ENCODE measurements around the gene HDAC9.

Gene HDAC9

GRCh38 chr7:18828994-18829857 is 333.7 kb downstream of the HDAC9 start:
- no peak overlapping the region for H2AFZ ChIP-seq (ENCODE audit: low read depth)
- no peak overlapping the region for H3K27ac ChIP-seq

DNA sequence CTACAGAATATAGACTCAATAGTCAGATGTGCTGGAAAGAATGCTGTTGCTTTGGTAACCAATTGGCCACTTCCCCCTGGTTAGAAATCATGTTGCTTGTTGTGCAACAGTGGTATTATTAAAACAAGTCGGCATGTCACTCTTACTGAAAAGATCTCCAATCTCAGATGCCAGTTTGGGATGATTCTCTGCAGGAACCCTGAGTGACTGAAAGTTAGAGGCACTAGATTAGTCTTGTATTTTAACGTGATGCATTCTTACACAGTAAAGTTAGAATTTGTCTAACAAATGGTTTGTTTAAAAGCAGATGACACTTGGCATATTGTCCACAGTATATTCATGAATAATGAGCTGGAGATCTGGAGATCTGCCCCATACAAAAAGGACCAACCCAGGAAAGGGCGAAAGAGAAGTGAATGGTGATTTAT is 334.3 kb downstream of the HDAC9 start:
- H3K27me3 ChIP-seq (ENCODE audit: insufficient read depth, low read depth), result no peaks in the 10 kb centered on the region
- H2AFZ ChIP-seq (ENCODE audit: low read depth), result no peak overlapping the region
- H3K4me1 ChIP-seq (ENCODE audit: low read depth, poor library complexity, severe bottlenecking), result no peaks in the 10 kb centered on the region
- TF ChIP-seq, protein P1, sequence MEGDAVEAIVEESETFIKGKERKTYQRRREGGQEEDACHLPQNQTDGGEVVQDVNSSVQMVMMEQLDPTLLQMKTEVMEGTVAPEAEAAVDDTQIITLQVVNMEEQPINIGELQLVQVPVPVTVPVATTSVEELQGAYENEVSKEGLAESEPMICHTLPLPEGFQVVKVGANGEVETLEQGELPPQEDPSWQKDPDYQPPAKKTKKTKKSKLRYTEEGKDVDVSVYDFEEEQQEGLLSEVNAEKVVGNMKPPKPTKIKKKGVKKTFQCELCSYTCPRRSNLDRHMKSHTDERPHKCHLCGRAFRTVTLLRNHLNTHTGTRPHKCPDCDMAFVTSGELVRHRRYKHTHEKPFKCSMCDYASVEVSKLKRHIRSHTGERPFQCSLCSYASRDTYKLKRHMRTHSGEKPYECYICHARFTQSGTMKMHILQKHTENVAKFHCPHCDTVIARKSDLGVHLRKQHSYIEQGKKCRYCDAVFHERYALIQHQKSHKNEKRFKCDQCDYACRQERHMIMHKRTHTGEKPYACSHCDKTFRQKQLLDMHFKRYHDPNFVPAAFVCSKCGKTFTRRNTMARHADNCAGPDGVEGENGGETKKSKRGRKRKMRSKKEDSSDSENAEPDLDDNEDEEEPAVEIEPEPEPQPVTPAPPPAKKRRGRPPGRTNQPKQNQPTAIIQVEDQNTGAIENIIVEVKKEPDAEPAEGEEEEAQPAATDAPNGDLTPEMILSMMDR (conservative IDR thresholded peaks at IDR 0.05; ENCODE audit: low read depth, low read length), result no peak
- H3K36me3 ChIP-seq (ENCODE audit: insufficient read depth), result no peaks in the 10 kb centered on the region
- H4K20me1 ChIP-seq (ENCODE audit: insufficient read depth), result no peaks in the 10 kb centered on the region
- H3K9ac ChIP-seq, result no peak overlapping the region
- H3K79me2 ChIP-seq (ENCODE audit: insufficient read depth, low read depth), result no peaks in the 10 kb centered on the region
- H3K4me2 ChIP-seq, result no peak overlapping the region
- no peak overlapping the region for H3K4me3 ChIP-seq (IDR thresholded peaks at IDR 0.05; ENCODE audit: insufficient read depth, low read depth, low read length)
- H3K27ac ChIP-seq, result no peak overlapping the region

More at GRCh38 chr7:18828994-18829857, 333.7 kb downstream of the HDAC9 start:
- no peaks in the 10 kb centered on the region for H3K79me2 ChIP-seq (ENCODE audit: insufficient read depth, low read depth)
- no peaks in the 10 kb centered on the region for H3K27me3 ChIP-seq (ENCODE audit: insufficient read depth, low read depth)
- H3K9ac ChIP-seq, result no peak overlapping the region
- TF ChIP-seq, protein P1 (conservative IDR thresholded peaks at IDR 0.05; ENCODE audit: low read depth, low read length), result no peak
- H3K4me1 ChIP-seq (ENCODE audit: low read depth, poor library complexity, severe bottlenecking), result no peaks in the 10 kb centered on the region
- no peak overlapping the region for H3K4me2 ChIP-seq
- H3K36me3 ChIP-seq (ENCODE audit: insufficient read depth), result no peaks in the 10 kb centered on the region
- no peak overlapping the region for H3K4me3 ChIP-seq (IDR thresholded peaks at IDR 0.05; ENCODE audit: insufficient read depth, low read depth, low read length)
- no peaks in the 10 kb centered on the region for H4K20me1 ChIP-seq (ENCODE audit: insufficient read depth)

DNA sequence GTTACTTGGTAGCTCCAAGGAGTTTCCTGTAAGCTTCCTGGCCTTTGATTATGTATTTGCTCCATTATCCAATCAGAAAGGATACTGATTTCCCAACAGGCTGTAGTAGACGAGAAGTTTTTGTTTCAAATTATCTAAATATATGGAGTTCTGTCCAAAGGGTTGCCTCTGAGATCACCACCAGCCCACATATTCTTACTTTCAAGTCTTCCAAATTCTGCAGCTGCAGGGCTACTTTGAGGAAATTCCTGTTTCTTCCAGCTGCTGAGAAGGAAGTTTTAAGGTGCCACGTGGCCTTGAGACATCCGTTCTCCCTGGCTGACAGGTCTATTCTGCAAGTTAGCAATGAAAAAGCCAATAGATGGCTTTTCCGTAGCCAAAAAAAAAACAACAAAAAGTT is 335.9 kb downstream of the HDAC9 start:
- Histone ChIP-seq H3K4me2 (no peak overlapping the region), H3K4me3 (IDR thresholded peaks at IDR 0.05; ENCODE audit: insufficient read depth, low read depth, low read length) (no peak overlapping the region), H3K36me3 (ENCODE audit: insufficient read depth) (no peaks in the 10 kb centered on the region), H3K27me3 (ENCODE audit: insufficient read depth, low read depth) (no peaks in the 10 kb centered on the region), H3K4me1 (ENCODE audit: low read depth, poor library complexity, severe bottlenecking) (no peaks in the 10 kb centered on the region), H3K9ac (no peak overlapping the region), H3K27ac (no peak overlapping the region), H4K20me1 (ENCODE audit: insufficient read depth) (no peaks in the 10 kb centered on the region), H3K79me2 (ENCODE audit: insufficient read depth, low read depth) (no peaks in the 10 kb centered on the region), H2AFZ (ENCODE audit: low read depth) (no peak overlapping the region)
- TF ChIP-seq, protein P1 (conservative IDR thresholded peaks at IDR 0.05; ENCODE audit: low read depth, low read length), result no peak

GRCh38 chr7:18831943-18832342 is 336.4 kb downstream of the HDAC9 start:
- TF ChIP-seq, protein P1 (conservative IDR thresholded peaks at IDR 0.05; ENCODE audit: low read depth, low read length), result no peak
- Histone ChIP-seq H4K20me1 (ENCODE audit: insufficient read depth) (no peaks in the 10 kb centered on the region), H3K36me3 (ENCODE audit: insufficient read depth) (no peaks in the 10 kb centered on the region)

More at GRCh38 chr7:18831943-18832342, 336.4 kb downstream of the HDAC9 start:
- H3K4me1 ChIP-seq (ENCODE audit: low read depth, poor library complexity, severe bottlenecking), result no peaks in the 10 kb centered on the region
- no peak overlapping the region for H3K27ac ChIP-seq
- H3K9ac ChIP-seq, result no peak overlapping the region
- no peak overlapping the region for H3K4me3 ChIP-seq (IDR thresholded peaks at IDR 0.05; ENCODE audit: insufficient read depth, low read depth, low read length)
- no peak overlapping the region for H3K4me2 ChIP-seq
- no peak overlapping the region for H2AFZ ChIP-seq (ENCODE audit: low read depth)
- no peaks in the 10 kb centered on the region for H3K79me2 ChIP-seq (ENCODE audit: insufficient read depth, low read depth)
- H3K27me3 ChIP-seq (ENCODE audit: insufficient read depth, low read depth), result no peaks in the 10 kb centered on the region
